Subcutaneous abdominal adipose tissue (tissue), 5 donors: ENCODE measurements around the gene RPS27L.

Experiments
- H3K27ac ChIP-seq: one replicate; pipeline ENCODE4 v1.7.0; 2013; ENCODE audit warnings: low read depth, mild to moderate bottlenecking, inconsistent platforms, low read length, moderate library complexity
- H3K27me3 ChIP-seq, 5 donors: one replicate each; pipeline ENCODE4 v1.7.0; 2013; ENCODE audit warnings: low read length in 5 of 5, inconsistent platforms in 1 of 5; ENCODE audit not compliant: control insufficient read depth in 5 of 5, insufficient read depth in 4 of 5
- H3K36me3 ChIP-seq, 5 donors: one replicate each; pipeline ENCODE4 v1.7.0; 2013; ENCODE audit warnings: low read length in 5 of 5; ENCODE audit not compliant: control insufficient read depth in 5 of 5, insufficient read depth in 5 of 5
- H3K4me1 ChIP-seq, 5 donors: one replicate each; pipeline ENCODE4 v1.7.0; 2013; ENCODE audit warnings: low read length in 5 of 5, mild to moderate bottlenecking in 3 of 5, moderate library complexity in 1 of 5; ENCODE audit not compliant: control insufficient read depth in 5 of 5, insufficient read depth in 5 of 5
- H3K4me3 ChIP-seq, 5 donors: one replicate each; pipeline ENCODE4 v1.7.0; 2013; ENCODE audit warnings: low read length in 5 of 5, low read depth in 1 of 5
- H3K9ac ChIP-seq, 5 donors: one replicate each; pipeline ENCODE4 v1.7.0; 2013; ENCODE audit warnings: low read length in 5 of 5, mild to moderate bottlenecking in 4 of 5, moderate library complexity in 3 of 5
- H3K9me3 ChIP-seq, 5 donors: one replicate each; pipeline ENCODE4 v1.7.0; 2013; ENCODE audit warnings: low read length in 5 of 5; ENCODE audit not compliant: control insufficient read depth in 5 of 5
- donor health status: healthy.
- donor health status: healthy.
- donor health status: healthy.
- donor health status: healthy.
- donor health status: healthy.

The RPS27L gene

DNA sequence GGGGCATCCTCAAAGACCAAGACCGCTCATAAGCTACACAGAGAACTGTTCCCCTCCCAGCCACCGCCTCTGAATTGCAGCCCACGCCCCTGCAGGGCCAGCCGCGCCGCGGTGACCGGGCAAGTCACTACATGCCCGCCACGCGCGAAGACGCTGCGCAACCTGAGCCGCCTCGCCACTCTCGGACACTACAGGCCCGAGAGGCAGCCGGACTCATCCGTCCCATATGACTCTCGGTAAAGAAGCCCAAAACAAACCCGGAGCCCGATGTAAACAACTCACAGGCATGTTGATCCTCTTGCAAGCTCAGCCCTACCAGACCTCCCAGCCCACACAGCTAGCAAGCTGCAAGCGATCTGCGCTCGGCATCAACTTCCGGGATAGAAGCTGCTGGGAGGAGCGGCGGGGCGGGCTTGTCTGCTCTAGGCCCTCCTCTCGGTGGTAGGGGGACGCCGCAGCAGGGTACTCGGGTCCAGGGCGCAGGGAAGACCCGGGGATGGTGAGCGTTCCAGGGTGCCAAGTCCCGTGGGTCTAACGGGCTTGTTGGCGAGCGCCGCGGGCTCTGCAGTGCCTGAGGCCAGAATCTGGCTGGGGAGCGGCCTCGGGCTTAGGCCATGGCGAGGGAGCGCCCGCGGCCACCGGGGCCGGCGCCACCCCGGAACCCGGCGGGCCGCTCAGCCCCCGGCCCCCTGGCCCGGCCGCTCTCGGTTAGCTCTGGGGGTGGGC, at the start of gene RPS27L:
Gene RPS27L (minus strand): TSS at position 360 of the 726 bp plus-strand sequence. CDS start 72 bp downstream, at position 288.
- Histone ChIP-seq H3K4me3 (peak within 1 kb of the TSS; percentile 86 to 98 (median 95)), H3K9ac (peak within 1 kb of the TSS; percentile 72 to 98 (median 91)), H3K4me1 (peaks cover 0 to 21% (median 16%) of the 10 kb centered on the region in 5 donors), H3K27ac (peak within 1 kb of the TSS; percentile 91), H3K9me3 (no peaks in the 10 kb centered on the region), H3K27me3 (no peaks in the 10 kb centered on the region), H3K36me3 (peaks cover 3 to 17% (median 8%) of the 10 kb centered on the region in 5 donors)

DNA sequence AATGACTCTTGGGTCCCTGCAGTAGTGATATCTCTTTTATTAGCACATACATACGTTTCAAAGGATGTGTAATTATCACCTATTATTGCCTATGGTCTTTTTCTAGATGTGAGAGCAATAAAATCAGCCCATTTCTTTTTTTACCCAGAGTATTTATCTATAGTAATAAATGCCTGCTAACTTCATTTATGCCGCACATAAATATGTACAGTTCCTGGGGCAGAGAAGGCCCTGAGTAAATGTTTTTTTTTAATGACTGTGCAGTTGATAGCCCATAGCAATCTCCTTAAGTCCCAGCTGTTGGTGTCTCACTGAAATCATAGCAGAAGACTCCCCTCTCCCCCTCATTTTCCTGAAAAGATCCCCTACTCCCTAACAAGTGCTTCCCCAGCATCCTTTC, 48.8 kb upstream of the RPS27L start:
- Histone ChIP-seq H3K4me1 (peaks cover 0 to 17% (median 0%) of the 10 kb centered on the region in 5 donors), H3K9ac (no peak overlapping the region), H3K4me3 (no peak overlapping the region), H3K27me3 (no peaks in the 10 kb centered on the region), H3K9me3 (no peaks in the 10 kb centered on the region), H3K27ac (no peak overlapping the region), H3K36me3 (no peaks in the 10 kb centered on the region)

DNA sequence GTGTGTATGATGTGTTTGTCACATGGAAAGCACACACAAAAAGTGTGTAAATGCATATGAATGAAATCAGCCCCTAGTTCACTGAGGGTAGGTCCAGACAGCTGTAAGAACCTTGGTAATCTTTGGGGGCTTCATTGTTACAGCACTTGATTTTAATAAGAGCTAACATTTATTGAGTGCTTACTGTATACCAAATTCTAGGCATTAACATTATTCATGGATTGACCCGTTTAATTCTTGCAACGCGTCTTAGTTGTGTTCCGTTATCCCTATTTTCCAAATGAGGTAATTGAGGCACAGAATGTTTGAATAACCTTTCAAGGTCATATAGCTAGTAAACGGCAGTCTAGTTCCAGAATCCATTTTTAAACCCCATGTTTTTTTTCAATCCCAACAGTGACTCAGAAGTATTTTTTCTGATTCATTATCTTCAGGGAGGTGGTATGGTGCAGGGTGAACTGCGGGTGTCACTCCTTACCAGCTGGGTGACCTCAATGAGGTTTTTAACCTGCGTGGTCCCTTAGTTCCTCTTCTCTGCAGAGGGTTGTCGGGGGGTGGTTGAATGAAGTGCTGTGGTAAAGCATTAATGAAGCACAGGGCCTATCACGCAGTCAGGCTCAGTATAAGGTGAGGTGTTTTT, 46.3 kb upstream of the RPS27L start:
- Histone ChIP-seq H3K9me3 (no peaks in the 10 kb centered on the region), H3K36me3 (no peaks in the 10 kb centered on the region), H3K27me3 (no peaks in the 10 kb centered on the region), H3K9ac (no peak overlapping the region), H3K27ac (no peak overlapping the region), H3K4me1 (peaks cover 0 to 23% (median 8%) of the 10 kb centered on the region in 5 donors), H3K4me3 (no peak overlapping the region)

DNA sequence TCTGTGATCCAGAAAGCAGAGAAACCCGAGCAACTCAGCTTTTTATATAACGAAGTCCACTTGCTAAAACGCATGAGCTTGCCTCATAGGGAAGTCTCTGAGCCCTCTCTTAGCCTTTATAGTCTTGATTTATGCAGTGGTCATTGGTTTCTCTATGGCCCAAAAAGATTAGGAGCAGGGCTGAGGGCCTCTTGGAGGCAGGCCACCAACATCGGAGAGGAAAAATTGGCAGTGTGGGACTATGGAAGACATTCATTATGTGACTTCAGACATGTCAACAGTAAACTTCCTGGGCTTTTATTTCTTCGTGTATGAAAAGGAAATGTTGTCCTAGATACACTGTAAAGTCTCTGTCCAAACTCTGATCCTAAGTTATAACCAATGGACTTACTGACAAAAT, 45.6 kb upstream of the RPS27L start:
- Histone ChIP-seq H3K4me3 (no peak overlapping the region), H3K9ac (no peak overlapping the region), H3K4me1 (peaks cover 0 to 29% (median 15%) of the 10 kb centered on the region in 5 donors), H3K27me3 (no peaks in the 10 kb centered on the region), H3K9me3 (no peaks in the 10 kb centered on the region), H3K27ac (no peak overlapping the region), H3K36me3 (no peaks in the 10 kb centered on the region)

DNA sequence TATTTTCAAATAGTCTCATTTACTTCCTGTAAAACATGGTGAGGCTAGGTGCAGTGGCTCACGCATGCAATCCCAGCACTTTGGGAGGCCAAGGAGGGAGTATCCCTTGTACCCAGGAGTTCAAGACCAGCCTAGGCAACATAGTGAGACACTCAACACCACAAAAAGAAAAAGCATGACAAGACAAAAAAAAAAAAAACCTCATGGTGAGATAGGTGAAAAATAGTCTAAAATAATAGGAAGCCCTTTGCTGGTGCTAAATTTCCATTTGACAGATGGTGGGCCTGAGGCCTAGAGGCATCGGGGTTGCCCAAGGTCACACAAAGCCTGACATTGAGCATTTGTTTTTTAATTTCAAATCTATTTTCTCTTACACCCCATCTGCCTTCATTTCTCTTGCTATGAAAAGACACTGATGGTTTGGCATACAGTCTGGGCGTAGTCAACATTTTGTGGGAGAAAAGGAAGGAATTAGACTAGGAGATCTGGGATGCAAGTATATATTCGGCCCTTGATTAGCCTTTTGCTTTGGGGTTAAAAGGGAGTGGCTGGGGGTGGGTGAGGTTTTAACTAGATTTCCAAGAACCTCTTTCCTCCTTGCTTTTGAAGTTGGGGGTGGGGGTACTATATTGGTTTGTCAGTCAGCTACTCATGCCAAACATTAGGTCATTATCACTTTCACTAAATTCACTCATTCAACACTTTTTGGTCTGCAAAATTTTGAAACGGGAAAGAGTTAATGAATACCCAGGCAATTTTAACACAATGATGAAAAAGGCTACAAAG, 43.4 kb upstream of the RPS27L start:
- Histone ChIP-seq H3K27me3 (no peaks in the 10 kb centered on the region), H3K27ac (no peak overlapping the region), H3K4me1 (peaks cover 0 to 36% (median 26%) of the 10 kb centered on the region in 5 donors), H3K9me3 (no peaks in the 10 kb centered on the region), H3K4me3 (no peak overlapping the region), H3K36me3 (no peaks in the 10 kb centered on the region), H3K9ac (no peak overlapping the region)

DNA sequence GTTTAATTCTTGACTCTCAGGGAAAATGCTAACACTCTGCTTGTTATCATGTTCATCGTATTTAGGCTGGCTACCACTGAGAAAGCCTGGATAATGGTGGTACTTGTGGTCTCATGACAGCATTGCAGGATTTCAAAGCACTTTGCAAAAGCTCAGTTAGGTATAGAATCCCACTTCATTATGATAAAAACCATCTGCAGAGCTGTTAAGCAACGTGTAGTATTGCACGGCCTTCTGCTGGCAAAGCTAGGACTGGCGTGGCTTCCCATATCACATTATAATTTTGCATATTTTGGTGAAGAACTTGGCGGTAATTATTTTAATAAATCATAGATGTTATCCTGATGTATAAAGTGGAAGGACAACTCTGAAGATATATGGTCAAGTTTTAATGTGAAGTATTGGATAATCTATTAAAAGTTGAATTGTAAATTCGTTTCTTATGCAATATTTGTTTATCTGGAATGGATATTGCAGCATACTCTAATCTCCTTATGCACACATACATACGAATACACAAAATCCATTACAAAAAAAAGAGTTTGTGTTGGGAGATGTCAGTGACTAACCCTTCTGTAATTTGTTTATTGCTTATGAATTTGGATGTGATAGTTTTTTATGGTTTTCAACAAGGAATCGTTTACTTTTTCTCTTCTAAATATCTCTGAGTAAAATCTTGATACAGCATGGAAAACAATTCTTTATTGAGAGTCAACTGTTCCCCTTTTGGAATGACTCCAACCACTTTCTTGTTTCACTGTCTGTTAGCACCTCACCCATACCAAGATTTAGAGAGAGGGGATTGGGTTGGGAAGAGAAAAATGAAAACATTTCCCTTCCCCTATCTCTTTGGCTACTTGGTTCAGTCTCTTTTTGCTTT, 41.3 kb upstream of the RPS27L start:
- no peaks in the 10 kb centered on the region for H3K9me3 ChIP-seq

DNA sequence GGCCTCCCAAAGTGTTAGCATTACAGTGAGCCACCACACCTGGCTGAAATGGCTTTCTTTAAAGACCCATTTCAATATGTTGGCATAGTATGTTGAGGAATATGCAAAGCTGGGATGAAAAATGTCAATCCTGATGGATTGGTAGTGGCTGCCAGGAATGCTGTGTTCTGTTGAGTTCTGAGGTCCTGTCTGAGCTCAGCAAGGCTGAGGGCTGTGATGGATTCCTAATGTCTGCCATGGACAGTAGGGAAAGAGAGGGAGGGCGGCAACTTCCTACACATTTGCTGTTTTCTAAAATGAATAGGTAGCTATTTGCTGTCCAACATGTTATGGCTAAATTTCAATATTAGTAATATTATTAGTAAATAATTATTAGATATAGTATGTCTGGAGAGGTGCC, 40.3 kb upstream of the RPS27L start:
- no peaks in the 10 kb centered on the region for H3K36me3 ChIP-seq
- no peak overlapping the region for H3K4me3 ChIP-seq
- no peak overlapping the region for H3K27ac ChIP-seq
- no peaks in the 10 kb centered on the region for H3K9me3 ChIP-seq
- H3K4me1 ChIP-seq: peaks cover 0 to 55% (median 47%) of the 10 kb centered on the region in 5 donors
- H3K27me3 ChIP-seq: no peaks in the 10 kb centered on the region
- no peak overlapping the region for H3K9ac ChIP-seq

More for the DNA sequence above, 41.3 kb upstream of the RPS27L start:
- Histone ChIP-seq H3K27ac (no peak overlapping the region), H3K4me3 (no peak overlapping the region), H3K27me3 (no peaks in the 10 kb centered on the region), H3K4me1 (peaks cover 0 to 55% (median 45%) of the 10 kb centered on the region in 5 donors), H3K9ac (no peak overlapping the region), H3K36me3 (no peaks in the 10 kb centered on the region)

DNA sequence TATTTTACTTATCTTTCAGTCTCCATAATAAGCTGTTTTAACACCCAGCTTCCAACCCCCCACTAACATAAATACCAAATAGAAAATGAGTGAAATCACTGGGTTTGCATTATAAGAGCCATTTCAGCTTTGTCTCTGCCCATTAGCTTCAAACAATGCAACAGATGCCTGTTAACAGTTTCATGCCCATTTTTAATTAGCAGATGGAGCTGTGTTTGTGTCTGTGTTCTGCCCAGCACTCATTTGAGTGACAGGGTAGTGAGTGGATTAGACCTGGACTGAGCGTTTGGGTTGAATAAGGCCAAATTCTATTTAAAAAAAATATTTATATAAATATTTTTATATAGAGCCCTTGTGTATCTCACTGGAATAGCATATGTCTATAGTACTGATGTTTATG, 39.6 kb upstream of the RPS27L start:
- H3K27me3 ChIP-seq: no peaks in the 10 kb centered on the region
- H3K9ac ChIP-seq: peak overlapping the region in 1 of 5 donors; percentile 51
- peaks cover 0 to 55% (median 47%) of the 10 kb centered on the region in 5 donors for H3K4me1 ChIP-seq
- H3K36me3 ChIP-seq: no peaks in the 10 kb centered on the region
- no peak overlapping the region for H3K4me3 ChIP-seq
- H3K27ac ChIP-seq: no peak overlapping the region
- H3K9me3 ChIP-seq: no peaks in the 10 kb centered on the region

DNA sequence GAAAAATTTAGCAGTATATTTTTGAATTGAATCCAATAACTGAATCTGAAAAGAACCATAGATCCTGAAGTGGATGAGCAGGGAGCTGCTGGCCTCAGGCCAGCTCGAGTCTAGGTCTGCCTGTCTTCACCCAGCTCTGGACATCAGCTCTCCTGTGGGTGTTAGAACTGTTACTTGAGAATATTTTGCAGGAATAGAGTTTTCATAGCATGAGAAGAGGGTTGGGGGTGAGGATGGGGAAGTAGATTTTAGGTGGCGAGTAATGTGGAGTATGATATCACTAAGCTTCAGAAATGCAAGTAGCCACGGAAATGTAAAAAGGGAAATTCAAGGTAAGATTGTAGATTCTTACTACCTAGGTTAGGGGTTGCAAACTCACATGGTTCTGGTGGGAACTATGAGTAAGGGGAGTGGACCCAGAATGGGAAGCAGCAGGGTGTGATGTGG, 38.3 kb upstream of the RPS27L start:
- Histone ChIP-seq H3K27me3 (no peaks in the 10 kb centered on the region), H3K27ac (no peak overlapping the region), H3K9me3 (no peaks in the 10 kb centered on the region), H3K36me3 (no peaks in the 10 kb centered on the region), H3K4me3 (no peak overlapping the region), H3K9ac (no peak overlapping the region), H3K4me1 (peaks cover 0 to 65% (median 51%) of the 10 kb centered on the region in 5 donors)
